ENCODE results near the gene VSIG8.

Gene VSIG8

GRCh38 chr1:159867664-159868026, 5.2 kb upstream of the VSIG8 start:
- Histone ChIP-seq H3K27ac (no peak overlapping the region), H3K4me3 (no peak overlapping the region)
- TF ChIP-seq, protein P1, sequence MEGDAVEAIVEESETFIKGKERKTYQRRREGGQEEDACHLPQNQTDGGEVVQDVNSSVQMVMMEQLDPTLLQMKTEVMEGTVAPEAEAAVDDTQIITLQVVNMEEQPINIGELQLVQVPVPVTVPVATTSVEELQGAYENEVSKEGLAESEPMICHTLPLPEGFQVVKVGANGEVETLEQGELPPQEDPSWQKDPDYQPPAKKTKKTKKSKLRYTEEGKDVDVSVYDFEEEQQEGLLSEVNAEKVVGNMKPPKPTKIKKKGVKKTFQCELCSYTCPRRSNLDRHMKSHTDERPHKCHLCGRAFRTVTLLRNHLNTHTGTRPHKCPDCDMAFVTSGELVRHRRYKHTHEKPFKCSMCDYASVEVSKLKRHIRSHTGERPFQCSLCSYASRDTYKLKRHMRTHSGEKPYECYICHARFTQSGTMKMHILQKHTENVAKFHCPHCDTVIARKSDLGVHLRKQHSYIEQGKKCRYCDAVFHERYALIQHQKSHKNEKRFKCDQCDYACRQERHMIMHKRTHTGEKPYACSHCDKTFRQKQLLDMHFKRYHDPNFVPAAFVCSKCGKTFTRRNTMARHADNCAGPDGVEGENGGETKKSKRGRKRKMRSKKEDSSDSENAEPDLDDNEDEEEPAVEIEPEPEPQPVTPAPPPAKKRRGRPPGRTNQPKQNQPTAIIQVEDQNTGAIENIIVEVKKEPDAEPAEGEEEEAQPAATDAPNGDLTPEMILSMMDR (IDR thresholded peaks at IDR 0.05), result no peak
- DNase-seq (ENCODE audit: low spot score), result no peak

DNA sequence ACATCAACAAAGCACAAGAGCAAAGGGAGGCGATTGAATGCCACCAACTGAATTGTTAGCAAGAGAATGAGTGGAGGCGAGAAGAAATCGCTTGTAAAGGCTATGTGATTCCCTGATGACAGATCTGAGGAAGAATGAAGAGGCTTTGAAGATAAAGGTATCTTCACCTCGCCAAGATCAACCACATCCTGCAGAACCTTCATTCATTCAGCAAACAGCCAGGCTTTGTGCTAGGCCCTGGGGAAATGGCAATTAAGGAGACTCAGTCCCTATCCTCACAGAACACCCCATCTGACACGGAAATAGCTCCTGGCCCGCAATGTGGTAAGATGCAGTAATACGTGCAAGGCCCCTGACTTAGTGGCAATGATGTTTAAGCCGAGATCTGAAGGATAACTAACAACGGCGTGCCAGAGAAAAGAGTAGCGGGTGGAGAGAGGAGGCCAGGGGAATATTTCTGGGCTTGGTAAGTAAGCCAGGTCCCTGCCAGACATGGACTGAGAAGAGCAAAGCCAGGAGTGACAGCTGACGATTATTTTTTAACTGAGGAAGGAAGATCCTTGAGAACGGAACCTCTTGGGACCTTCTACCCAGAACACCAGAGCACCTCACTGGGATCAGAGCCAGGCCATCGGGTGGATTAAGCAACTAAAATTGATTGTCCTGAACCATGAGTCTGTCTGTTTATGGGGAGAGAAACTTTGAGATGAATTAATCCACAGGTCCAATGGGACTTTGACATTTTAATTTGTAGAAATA, 4.6 kb upstream of the VSIG8 start:
- Histone ChIP-seq H3K4me3 (no peak overlapping the region), H3K27ac (no peak overlapping the region)
- no peak for DNase-seq (ENCODE audit: low spot score)
- TF ChIP-seq, protein P1 (IDR thresholded peaks at IDR 0.05), result no peak

- DNase-seq (ENCODE audit: low spot score), result no peak
- H3K27ac ChIP-seq, result no peak overlapping the region
- H3K4me3 ChIP-seq, result no peak overlapping the region
- TF ChIP-seq, protein P1 (IDR thresholded peaks at IDR 0.05), result no peak
Observed at GRCh38 chr1:159866066-159866465, 3.6 kb upstream of the VSIG8 start.

- no peak for DNase-seq (ENCODE audit: low spot score)
- Histone ChIP-seq H3K27ac (no peak overlapping the region), H3K4me3 (no peak overlapping the region)
- TF ChIP-seq, protein P1 (IDR thresholded peaks at IDR 0.05), result no peak
Observed at GRCh38 chr1:159864262-159864661, 1.8 kb upstream of the VSIG8 start.

GRCh38 chr1:159862031-159862430, 426 bp downstream of the VSIG8 start:
- TF ChIP-seq, protein P1 (IDR thresholded peaks at IDR 0.05), result no peak
- DNase-seq (ENCODE audit: low spot score), result no peak
- Histone ChIP-seq H3K4me3 (no peak overlapping the region), H3K27ac (no peak overlapping the region)

DNA sequence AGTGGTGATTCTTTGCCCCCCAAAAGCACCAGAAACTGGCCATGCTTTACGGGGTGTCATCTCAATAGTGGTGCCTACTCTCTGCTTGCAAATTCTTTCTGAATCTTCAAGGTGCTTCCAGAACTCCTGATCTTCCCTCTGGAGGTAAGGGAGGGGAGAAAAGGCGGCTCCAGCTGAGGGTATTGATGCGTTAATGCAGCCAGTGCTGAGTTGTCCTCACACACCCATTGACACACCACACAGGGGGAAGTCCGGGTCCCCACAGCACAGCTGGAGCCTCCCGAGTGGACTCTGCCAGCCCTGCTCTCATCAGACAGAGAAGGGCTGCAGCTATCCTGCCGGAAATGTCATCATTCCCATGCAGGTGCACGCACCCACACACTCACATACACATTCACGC, 1.2 kb downstream of the VSIG8 start:
- Histone ChIP-seq H3K4me3 (no peak overlapping the region), H3K27ac (no peak overlapping the region)
- TF ChIP-seq, protein P1 (IDR thresholded peaks at IDR 0.05), result no peak
- no peak for DNase-seq (ENCODE audit: low spot score)

GRCh38 chr1:159860456-159860855, 2.0 kb downstream of the VSIG8 start:
- peak overlapping the region in 1 of 2 donors; percentile 9 for H3K27ac ChIP-seq
- TF ChIP-seq, protein P1 (IDR thresholded peaks at IDR 0.05), result no peak
- no peak for DNase-seq (ENCODE audit: low spot score)
- H3K4me3 ChIP-seq, result no peak overlapping the region

Measured in coronary artery (tissue), 2 donors.